HG02943 (cell line): ENCODE data around the gene CEPT1.
"Not testable (repeated sequence)": the region's sequence is repeated elsewhere in the genome, so short reads cannot be mapped to it uniquely, and the experiment has no call there.

Experiments used
- ATAC-seq: cut with Tn5 transposase; IDR thresholded peaks from one replicate; pipeline ENCODE4 v1.9.1; 2021; ENCODE audit warnings: mild to moderate bottlenecking, low read depth, moderate library complexity; ENCODE audit not compliant: unreplicated experiment

The CEPT1 gene

GRCh38 chr1:111139956-111140679 is at the start of gene CEPT1, which contains the start of gene DRAM2:
Gene CEPT1, plus strand, starts transcription at chr1:111140223. Its CDS starts 7,492 bp downstream, at chr1:111147715.
Gene DRAM2, minus strand, starts transcription at chr1:111140093. Its CDS starts 8,539 bp downstream, at chr1:111131554.
- ATAC-seq = peak; percentile 63

- not testable (repeated sequence) for ATAC-seq
Measured at GRCh38 chr1:111095421-111095820, 44.6 kb upstream of the CEPT1 start.

GRCh38 chr1:111097356-111098099 is 42.5 kb upstream of the CEPT1 start:
- ATAC-seq = no peak

GRCh38 chr1:111099289-111099688 is 40.7 kb upstream of the CEPT1 start:
- no peak for ATAC-seq

GRCh38 chr1:111101854-111102642 is 38.0 kb upstream of the CEPT1 start:
- no peak for ATAC-seq

GRCh38 chr1:111104981-111105380 is 35.0 kb upstream of the CEPT1 start:
- ATAC-seq = no peak

- ATAC-seq = no peak
Measured at GRCh38 chr1:111110197-111110899, 29.7 kb upstream of the CEPT1 start.

- no peak for ATAC-seq
Measured at GRCh38 chr1:111116496-111116895, 23.5 kb upstream of the CEPT1 start.

- no peak for ATAC-seq
Measured at GRCh38 chr1:111126354-111126753, 13.7 kb upstream of the CEPT1 start.

- ATAC-seq = peak; percentile 72
Measured at GRCh38 chr1:111127923-111128643, 11.9 kb upstream of the CEPT1 start.

- no peak for ATAC-seq
Measured at GRCh38 chr1:111129376-111129775, 10.6 kb upstream of the CEPT1 start.

- ATAC-seq = no peak
Measured at GRCh38 chr1:111131693-111132092, 8.3 kb upstream of the CEPT1 start.

- ATAC-seq = no peak
Measured at GRCh38 chr1:111133866-111134265, 6.2 kb upstream of the CEPT1 start.

GRCh38 chr1:111139324-111139955 is 583 bp upstream of the CEPT1 start:
- ATAC-seq = peak; percentile 43

GRCh38 chr1:111140680-111140967 is 601 bp downstream of the CEPT1 start:
- ATAC-seq = no peak

GRCh38 chr1:111141245-111142220 is 1.5 kb downstream of the CEPT1 start:
- no peak for ATAC-seq

GRCh38 chr1:111142356-111142975 is 2.4 kb downstream of the CEPT1 start:
- no peak for ATAC-seq

GRCh38 chr1:111145542-111145941 is 5.5 kb downstream of the CEPT1 start:
- no peak for ATAC-seq
